CD4-positive, CD25-positive, alpha-beta regulatory T cell (primary cell): ENCODE data around the gene TRAPPC3. TPM values are rescaled to one million over a fixed set of nuclear protein-coding genes. Genes with fewer than 3 reads are reported as not detected.

ENCODE experiments used
- ATAC-seq, 2 donors: fragments of 150-1000 bp; cut with Tn5 transposase; one replicate each; pipeline ENCODE4 v1.10.0; 2021; ENCODE audit warnings: low read depth in 2 of 2, moderate number of reproducible peaks in 2 of 2, moderate library complexity in 1 of 2
- DNase-seq, 3 donors: peaks; one replicate each; pipeline versions ENCODE4 v3.0.0 to v3.0.0-alpha.2; 2012 to 2022; ENCODE audit warnings: mixed read lengths in 1 of 3
- H3K27ac ChIP-seq: one replicate; pipeline ENCODE4 v1.7.0; 2013; ENCODE audit warnings: mild to moderate bottlenecking, low read length; ENCODE audit not compliant: insufficient read depth, poor library complexity, severe bottlenecking
- H3K27me3 ChIP-seq: one replicate; pipeline ENCODE4 v1.7.0; 2013; ENCODE audit warnings: low read length; ENCODE audit not compliant: control insufficient read depth, insufficient read depth
- H3K36me3 ChIP-seq: one replicate; pipeline ENCODE4 v1.7.0; 2013; ENCODE audit warnings: mild to moderate bottlenecking, low read length, moderate library complexity; ENCODE audit not compliant: control insufficient read depth, insufficient read depth
- H3K4me1 ChIP-seq: 2 replicates; pipeline ENCODE4 v1.7.0; 2013; ENCODE audit warnings: mild to moderate bottlenecking, low read length; ENCODE audit not compliant: insufficient read depth, control insufficient read depth, poor library complexity, severe bottlenecking
- H3K4me3 ChIP-seq: one replicate; pipeline ENCODE4 v1.7.0; 2013; ENCODE audit warnings: low read depth, mild to moderate bottlenecking, low read length, moderate library complexity
- H3K9me3 ChIP-seq, 2 experiments: 1 replicate in 1 of 2; 2 replicates in 1 of 2; pipeline ENCODE4 v1.7.0; 2013; ENCODE audit warnings: low read length in 2 of 2, mild to moderate bottlenecking in 1 of 2, moderate library complexity in 1 of 2; ENCODE audit not compliant: control insufficient read depth in 2 of 2
- H3K27ac Mint-ChIP-seq, 3 donors: one replicate each; pipeline ENCODE4 v1.8.0; 2020 to 2022; ENCODE audit warnings: mild to moderate bottlenecking in 3 of 3, mixed read lengths in 3 of 3, moderate library complexity in 2 of 3
- H3K27me3 Mint-ChIP-seq: one replicate; pipeline ENCODE4 v1.8.0; 2022; ENCODE audit warnings: mild to moderate bottlenecking, mixed read lengths
- H3K36me3 Mint-ChIP-seq: one replicate; pipeline ENCODE4 v1.8.0; 2020; ENCODE audit warnings: mixed read lengths
- H3K4me1 Mint-ChIP-seq, 4 donors: one replicate each; pipeline ENCODE4 v1.8.0; 2020 to 2022; ENCODE audit warnings: mixed read lengths in 4 of 4, mild to moderate bottlenecking in 1 of 4
- H3K4me3 Mint-ChIP-seq, 4 donors: one replicate each; pipeline ENCODE4 v1.8.0; 2020 to 2022; ENCODE audit warnings: mild to moderate bottlenecking in 4 of 4, mixed read lengths in 4 of 4, moderate library complexity in 3 of 4
- H3K9me3 Mint-ChIP-seq, 7 donors: one replicate each; pipeline ENCODE4 v1.8.0; 2020 to 2022; ENCODE audit warnings: mixed read lengths in 7 of 7, mild to moderate bottlenecking in 3 of 7, moderate library complexity in 2 of 7
- polyA plus RNA-seq, 4 donors: library from polyadenylated mRNA; unstranded; fragments of 300-500 nt; fragmentation: Illumina TruSeq; gene quantifications; one replicate each; pipeline ENCODE4 v1.2.3, GENCODE V29; 2021
- total RNA-seq: library from RNA; stranded (reverse); gene quantifications from one replicate; pipeline ENCODE4 v1.2.3, GENCODE V29; 2022

Gene TRAPPC3
- total and polyA plus RNA-seq, 5 donors from 2014 or later = 45.6 to 137 (median 124) TPM

GRCh38 chr1:36126005-36126716, 23.1 kb downstream of the TRAPPC3 start:
- peak overlapping the region in 2 of 4 donors; percentile 32 to 77 for H3K4me3 Mint-ChIP-seq
- H3K27ac Mint-ChIP-seq = peak overlapping the region in 1 of 3 donors; percentile 55
- Histone ChIP-seq H3K9me3 (no peaks in the 10 kb centered on the region), H3K36me3 (no peaks in the 10 kb centered on the region), H3K27me3 (peaks cover 3% of the 10 kb centered on the region), H3K4me1 (no peaks in the 10 kb centered on the region), H3K4me3 (no peak overlapping the region), H3K27ac (no peak overlapping the region)
- peaks cover 0 to 2% (median 0%) of the 10 kb centered on the region in 7 donors for H3K9me3 Mint-ChIP-seq
- DNase-seq (no peak), ATAC-seq (no peak)
- H3K36me3 Mint-ChIP-seq = no peaks in the 10 kb centered on the region
- peaks cover 0 to 26% (median 10%) of the 10 kb centered on the region in 4 donors for H3K4me1 Mint-ChIP-seq
- peaks cover 48% of the 10 kb centered on the region for H3K27me3 Mint-ChIP-seq

- H3K36me3 Mint-ChIP-seq = no peaks in the 10 kb centered on the region
- peaks cover 0 to 26% (median 10%) of the 10 kb centered on the region in 4 donors for H3K4me1 Mint-ChIP-seq
- H3K9me3 Mint-ChIP-seq = peaks cover 0 to 2% (median 0%) of the 10 kb centered on the region in 7 donors
- peaks cover 55% of the 10 kb centered on the region for H3K27me3 Mint-ChIP-seq
- Histone ChIP-seq H3K27me3 (peaks cover 3% of the 10 kb centered on the region), H3K27ac (no peak within 1 kb of the TSS), H3K4me1 (no peaks in the 10 kb centered on the region), H3K36me3 (no peaks in the 10 kb centered on the region), H3K9me3 (no peaks in the 10 kb centered on the region), H3K4me3 (no peak within 1 kb of the TSS)
- H3K27ac Mint-ChIP-seq = peak within 1 kb of the TSS in 1 of 3 donors; percentile 55
- DNase-seq (no peak), ATAC-seq (no peak)
- peak within 1 kb of the TSS in 3 of 4 donors; percentile 56 to 82 (median 80) for H3K4me3 Mint-ChIP-seq
These were observed 23.9 kb downstream of the TRAPPC3 start, which contains the start of gene COL8A2 for GRCh38 chr1:36125129-36125991. Gene COL8A2 (minus strand): TSS chr1:36125222. CDS start chr1:36100242, 24,980 bp downstream.

GRCh38 chr1:36124404-36125128, 24.7 kb downstream of the TRAPPC3 start:
- Histone ChIP-seq H3K4me3 (no peak overlapping the region), H3K27ac (no peak overlapping the region), H3K4me1 (no peaks in the 10 kb centered on the region), H3K27me3 (peaks cover 3% of the 10 kb centered on the region), H3K36me3 (no peaks in the 10 kb centered on the region), H3K9me3 (no peaks in the 10 kb centered on the region)
- peaks cover 0 to 26% (median 10%) of the 10 kb centered on the region in 4 donors for H3K4me1 Mint-ChIP-seq
- H3K9me3 Mint-ChIP-seq = peaks cover 0 to 3% (median 0%) of the 10 kb centered on the region in 7 donors
- peak overlapping the region in 3 of 4 donors; percentile 56 to 82 (median 80) for H3K4me3 Mint-ChIP-seq
- peaks cover 59% of the 10 kb centered on the region for H3K27me3 Mint-ChIP-seq
- ATAC-seq (no peak), DNase-seq (no peak)
- H3K27ac Mint-ChIP-seq = no peak overlapping the region
- no peaks in the 10 kb centered on the region for H3K36me3 Mint-ChIP-seq

- H3K9me3 ChIP-seq = no peaks in the 10 kb centered on the region
- Mint-ChIP-seq H3K27ac (peak overlapping the region in 1 of 3 donors; percentile 32), H3K4me1 (peaks cover 0 to 26% (median 10%) of the 10 kb centered on the region in 4 donors), H3K27me3 (peaks cover 58% of the 10 kb centered on the region), H3K4me3 (peak overlapping the region in 1 of 4 donors; percentile 3), H3K36me3 (no peaks in the 10 kb centered on the region), H3K9me3 (peaks cover 0 to 3% (median 0%) of the 10 kb centered on the region in 7 donors)
- DNase-seq (peak in 1 of 3 donors; percentile 37), ATAC-seq (peak; percentile 29 to 47)
- no peaks in the 10 kb centered on the region for H3K36me3 ChIP-seq
- no peak overlapping the region for H3K27ac ChIP-seq
- peaks cover 3% of the 10 kb centered on the region for H3K27me3 ChIP-seq
- H3K4me1 ChIP-seq = no peaks in the 10 kb centered on the region
- no peak overlapping the region for H3K4me3 ChIP-seq
These were observed 25.9 kb downstream of the TRAPPC3 start for GRCh38 chr1:36123356-36123755.

- H3K4me3 ChIP-seq = no peak overlapping the region
- H3K36me3 ChIP-seq = no peaks in the 10 kb centered on the region
- peaks cover 3% of the 10 kb centered on the region for H3K27me3 ChIP-seq
- peaks cover 0 to 3% (median 0%) of the 10 kb centered on the region in 7 donors for H3K9me3 Mint-ChIP-seq
- no peak for ATAC-seq
- no peaks in the 10 kb centered on the region for H3K4me1 ChIP-seq
- no peak overlapping the region for H3K27ac ChIP-seq
- H3K27ac Mint-ChIP-seq = no peak overlapping the region
- H3K27me3 Mint-ChIP-seq = peaks cover 53% of the 10 kb centered on the region
- H3K4me1 Mint-ChIP-seq = peaks cover 0 to 26% (median 10%) of the 10 kb centered on the region in 4 donors
- peak overlapping the region in 2 of 4 donors; percentile 1 to 4 for H3K4me3 Mint-ChIP-seq
- H3K36me3 Mint-ChIP-seq = no peaks in the 10 kb centered on the region
- no peak for DNase-seq
- no peaks in the 10 kb centered on the region for H3K9me3 ChIP-seq
These were observed 26.9 kb downstream of the TRAPPC3 start for GRCh38 chr1:36122062-36123030.

GRCh38 chr1:36119456-36119855, 29.8 kb downstream of the TRAPPC3 start:
- ATAC-seq = no peak
- Histone ChIP-seq H3K36me3 (no peaks in the 10 kb centered on the region), H3K9me3 (no peaks in the 10 kb centered on the region), H3K27me3 (peaks cover 3% of the 10 kb centered on the region), H3K4me1 (no peaks in the 10 kb centered on the region), H3K27ac (no peak overlapping the region), H3K4me3 (no peak overlapping the region)
- Mint-ChIP-seq H3K27ac (no peak overlapping the region), H3K4me3 (no peak overlapping the region), H3K36me3 (no peaks in the 10 kb centered on the region), H3K9me3 (peaks cover 0 to 3% (median 0%) of the 10 kb centered on the region in 7 donors), H3K4me1 (peaks cover 0 to 13% (median 10%) of the 10 kb centered on the region in 4 donors), H3K27me3 (peaks cover 42% of the 10 kb centered on the region)
- DNase-seq = no peak
